ENCODE data around the gene IMPG2. TPM values are rescaled to one million over a fixed set of nuclear protein-coding genes. Genes with fewer than 3 reads are reported as not detected.

Gene IMPG2
- total RNA-seq, 2 donors from 2014 or later = 0.08 TPM; not detected in 1

DNA sequence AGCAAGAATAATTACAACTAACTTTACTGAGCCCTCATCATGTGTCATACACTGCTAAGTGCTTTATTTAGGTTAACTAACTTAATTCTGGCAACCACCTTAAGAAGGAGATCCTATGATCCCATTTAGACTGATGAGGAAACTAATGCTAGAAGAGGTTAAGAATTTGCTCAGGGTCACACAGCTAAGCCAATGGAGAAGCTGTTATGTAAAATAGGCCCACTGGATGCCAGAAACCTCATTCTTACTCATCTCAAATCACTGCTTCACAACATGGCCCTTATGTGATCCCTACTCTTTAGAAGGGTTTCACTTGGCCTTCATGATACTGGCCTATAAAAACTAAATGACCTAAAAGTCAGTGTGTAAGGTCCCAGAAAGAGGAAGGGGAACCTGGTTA lies 41.2 kb downstream of the IMPG2 start:
- Histone ChIP-seq H3K36me3 (no peaks in the 10 kb centered on the region), H3K4me1 (no peaks in the 10 kb centered on the region), H3K27ac (no peak overlapping the region), H3K4me3 (no peak overlapping the region), H3K9ac (ENCODE audit: low read depth in 2 of 2, low read length in 2 of 2) (no peak overlapping the region), H3K9me3 (no peaks in the 10 kb centered on the region), H3K27me3 (no peaks in the 10 kb centered on the region)
- intact Hi-C loops (cut with DNase I) = no loop called here
- no peak for TF ChIP-seq CTCF (IDR thresholded peaks at IDR 0.05)
- DNase-seq = no peak

GRCh38 chr3:101278727-101279126 lies 41.6 kb downstream of the IMPG2 start:
- intact Hi-C loops (cut with DNase I) = no loop called here

GRCh38 chr3:101273608-101274007 lies 46.8 kb downstream of the IMPG2 start:
- no peak overlapping the region for H3K4me3 ChIP-seq
- H3K36me3 ChIP-seq = no peaks in the 10 kb centered on the region
- H3K9me3 ChIP-seq = no peaks in the 10 kb centered on the region
- no peak overlapping the region for H3K27ac ChIP-seq
- no peak for DNase-seq
- no peaks in the 10 kb centered on the region for H3K27me3 ChIP-seq
- no peak overlapping the region for H3K9ac ChIP-seq (ENCODE audit: low read depth in 2 of 2, low read length in 2 of 2)
- TF ChIP-seq CTCF (IDR thresholded peaks at IDR 0.05) = no peak
- H3K4me1 ChIP-seq = no peaks in the 10 kb centered on the region
- intact Hi-C loops (cut with DNase I) = no loop called here

More at GRCh38 chr3:101278727-101279126, 41.6 kb downstream of the IMPG2 start:
- no peak overlapping the region for H3K27ac ChIP-seq
- no peaks in the 10 kb centered on the region for H3K9me3 ChIP-seq
- TF ChIP-seq CTCF (IDR thresholded peaks at IDR 0.05) = no peak
- H3K4me1 ChIP-seq = no peaks in the 10 kb centered on the region
- H3K4me3 ChIP-seq = no peak overlapping the region
- no peak overlapping the region for H3K9ac ChIP-seq (ENCODE audit: low read depth in 2 of 2, low read length in 2 of 2)
- H3K36me3 ChIP-seq = no peaks in the 10 kb centered on the region
- no peak for DNase-seq
- no peaks in the 10 kb centered on the region for H3K27me3 ChIP-seq

GRCh38 chr3:101273156-101273555 lies 47.2 kb downstream of the IMPG2 start:
- Histone ChIP-seq H3K4me1 (no peaks in the 10 kb centered on the region), H3K27ac (no peak overlapping the region), H3K27me3 (no peaks in the 10 kb centered on the region), H3K36me3 (no peaks in the 10 kb centered on the region), H3K9ac (ENCODE audit: low read depth in 2 of 2, low read length in 2 of 2) (no peak overlapping the region), H3K4me3 (no peak overlapping the region), H3K9me3 (no peaks in the 10 kb centered on the region)
- no peak for DNase-seq
- intact Hi-C loops (cut with DNase I) = no loop called here
- TF ChIP-seq CTCF (IDR thresholded peaks at IDR 0.05) = no peak

DNA sequence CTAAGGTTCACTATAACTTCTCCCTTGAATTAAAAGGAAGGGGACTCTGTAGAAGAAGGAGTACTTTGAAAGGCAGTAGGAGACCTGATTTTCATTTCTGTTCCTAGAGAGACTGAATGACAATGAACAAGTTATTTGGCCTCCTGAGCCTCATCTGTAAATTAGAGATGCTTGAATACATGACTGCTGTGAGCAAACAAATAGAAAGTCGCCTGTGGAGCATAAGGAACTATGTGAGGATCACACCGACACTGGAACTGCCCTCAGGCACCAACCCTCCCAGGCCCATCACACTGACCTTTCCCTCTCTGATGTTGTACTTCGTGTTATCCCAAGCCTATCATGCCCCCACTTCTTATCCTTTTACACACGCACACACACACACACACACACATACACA lies 48.6 kb downstream of the IMPG2 start:
- H3K4me3 ChIP-seq = no peak overlapping the region
- H3K36me3 ChIP-seq = no peaks in the 10 kb centered on the region
- intact Hi-C loops (cut with DNase I) = no loop called here
- no peaks in the 10 kb centered on the region for H3K27me3 ChIP-seq
- no peaks in the 10 kb centered on the region for H3K9me3 ChIP-seq
- H3K9ac ChIP-seq (ENCODE audit: low read depth in 2 of 2, low read length in 2 of 2) = no peak overlapping the region
- no peak overlapping the region for H3K27ac ChIP-seq
- no peak for TF ChIP-seq CTCF (IDR thresholded peaks at IDR 0.05)
- no peak for DNase-seq
- no peaks in the 10 kb centered on the region for H3K4me1 ChIP-seq

GRCh38 chr3:101270149-101270548 lies 50.2 kb downstream of the IMPG2 start:
- DNase-seq = no peak
- intact Hi-C loops (cut with DNase I) = no loop called here
- no peak overlapping the region for H3K9ac ChIP-seq (ENCODE audit: low read depth in 2 of 2, low read length in 2 of 2)
- no peak for TF ChIP-seq CTCF (IDR thresholded peaks at IDR 0.05)
- no peaks in the 10 kb centered on the region for H3K4me1 ChIP-seq
- H3K4me3 ChIP-seq = no peak overlapping the region
- H3K36me3 ChIP-seq = no peaks in the 10 kb centered on the region
- no peaks in the 10 kb centered on the region for H3K9me3 ChIP-seq
- H3K27me3 ChIP-seq = no peaks in the 10 kb centered on the region
- H3K27ac ChIP-seq = no peak overlapping the region

Measured in colonic mucosa (tissue), 4 donors.